Activated T-cell treated with anti-CD3 and anti-CD28 coated beads, Interleukin-2, amount 50 U/mL, for 72 hours (primary cell): ENCODE measurements around the gene CNOT6. TPM values are rescaled to one million over a fixed set of nuclear protein-coding genes. Genes with fewer than 3 reads are reported as not detected.
"Not testable (repeated sequence)": the region's sequence is repeated elsewhere in the genome, so short reads cannot be mapped to it uniquely, and the experiment has no call there.

Source experiments
- ATAC-seq, 2 donors: fragments of 150-1000 bp; cut with Tn5 transposase; replicated peaks in 1 of 2; 2 replicates each; pipeline ENCODE4 v1.10.0; 2021; ENCODE audit warnings: moderate library complexity in 2 of 2, mild to moderate bottlenecking in 1 of 2
- DNase-seq, 2 donors: peaks; one replicate each; pipeline ENCODE4 v3.0.0; 2021 to 2022; ENCODE audit warnings: mixed read lengths in 1 of 2
- H3K27ac Mint-ChIP-seq: one replicate; pipeline ENCODE4 v1.8.0; 2022; ENCODE audit warnings: mild to moderate bottlenecking, moderate library complexity, mixed read lengths
- H3K27me3 Mint-ChIP-seq: one replicate; pipeline ENCODE4 v1.8.0; 2022; ENCODE audit warnings: low read depth, mixed read lengths
- H3K36me3 Mint-ChIP-seq, 2 donors: one replicate each; pipeline ENCODE4 v1.8.0; 2022; ENCODE audit warnings: mixed read lengths in 2 of 2, mild to moderate bottlenecking in 1 of 2; ENCODE audit not compliant: insufficient read depth in 2 of 2
- H3K4me1 Mint-ChIP-seq: one replicate; pipeline ENCODE4 v1.8.0; 2022; ENCODE audit warnings: low read depth, mixed read lengths
- H3K4me3 Mint-ChIP-seq, 2 donors: one replicate each; pipeline ENCODE4 v1.8.0; 2022; ENCODE audit warnings: mild to moderate bottlenecking in 2 of 2, mixed read lengths in 2 of 2, moderate library complexity in 2 of 2
- H3K9me3 Mint-ChIP-seq, 2 donors: one replicate each; pipeline ENCODE4 v1.8.0; 2022; ENCODE audit warnings: mixed read lengths in 2 of 2
- total RNA-seq, 2 donors: library from RNA; stranded (reverse); gene quantifications; one replicate each; pipeline ENCODE4 v1.2.3, GENCODE V29; 2022

Gene CNOT6
- 10 to 100 TPM; 34.0 to 34.3 TPM for total RNA-seq

- H3K27ac Mint-ChIP-seq: peak within 1 kb of the TSS; percentile 86
- peak within 1 kb of the TSS; percentile 89 to 93 for H3K4me3 Mint-ChIP-seq
- H3K27me3 Mint-ChIP-seq: no peaks in the 10 kb centered on the region
- DNase-seq (peak; percentile 94 to 98), ATAC-seq (peak; percentile 92 to 95)
- peaks cover 2 to 5% of the 10 kb centered on the region in 2 donors for H3K36me3 Mint-ChIP-seq
- H3K9me3 Mint-ChIP-seq: peaks cover 0 to 1% of the 10 kb centered on the region in 2 donors
- peaks cover 40% of the 10 kb centered on the region for H3K4me1 Mint-ChIP-seq
Observed at GRCh38 chr5:180494060-180494509, at the start of gene CNOT6. TSS of gene CNOT6 (plus strand) at chr5:180494379. CDS start at chr5:180529277, 34,898 bp downstream.

GRCh38 chr5:180454752-180455151, 39.4 kb upstream of the CNOT6 start:
- Mint-ChIP-seq H3K4me3 (no peak overlapping the region), H3K27ac (no peak overlapping the region), H3K36me3 (no peaks in the 10 kb centered on the region), H3K27me3 (peaks cover 33% of the 10 kb centered on the region), H3K9me3 (no peaks in the 10 kb centered on the region), H3K4me1 (no peaks in the 10 kb centered on the region)
- ATAC-seq (no peak), DNase-seq (no peak)

- no peaks in the 10 kb centered on the region for H3K9me3 Mint-ChIP-seq
- no peaks in the 10 kb centered on the region for H3K36me3 Mint-ChIP-seq
- peaks cover 27% of the 10 kb centered on the region for H3K27me3 Mint-ChIP-seq
- DNase-seq (no peak), ATAC-seq (no peak)
- H3K4me1 Mint-ChIP-seq: no peaks in the 10 kb centered on the region
- H3K4me3 Mint-ChIP-seq: no peak overlapping the region
- no peak overlapping the region for H3K27ac Mint-ChIP-seq
Observed at GRCh38 chr5:180455872-180456271, 38.3 kb upstream of the CNOT6 start.

- Mint-ChIP-seq H3K36me3 (no peaks in the 10 kb centered on the region), H3K27ac (no peak overlapping the region), H3K27me3 (peaks cover 18% of the 10 kb centered on the region), H3K4me1 (no peaks in the 10 kb centered on the region), H3K4me3 (no peak overlapping the region), H3K9me3 (no peaks in the 10 kb centered on the region)
- no peak for DNase-seq
- no peak for ATAC-seq
Observed at GRCh38 chr5:180456792-180457191, 37.4 kb upstream of the CNOT6 start.

- not testable (repeated sequence) for H3K4me3 Mint-ChIP-seq, H3K36me3 Mint-ChIP-seq, H3K27ac Mint-ChIP-seq, ATAC-seq, H3K9me3 Mint-ChIP-seq, H3K27me3 Mint-ChIP-seq, H3K4me1 Mint-ChIP-seq, DNase-seq
Observed at GRCh38 chr5:180458852-180459673, 35.1 kb upstream of the CNOT6 start.

- H3K9me3 Mint-ChIP-seq, ATAC-seq, H3K27me3 Mint-ChIP-seq, H3K4me3 Mint-ChIP-seq, H3K4me1 Mint-ChIP-seq, H3K27ac Mint-ChIP-seq, H3K36me3 Mint-ChIP-seq, DNase-seq: not testable (repeated sequence)
Observed at GRCh38 chr5:180459674-180460142, 34.5 kb upstream of the CNOT6 start.

GRCh38 chr5:180460834-180461233, 33.3 kb upstream of the CNOT6 start:
- Mint-ChIP-seq H3K4me1 (no peaks in the 10 kb centered on the region), H3K27ac (no peak overlapping the region), H3K36me3 (no peaks in the 10 kb centered on the region)

GRCh38 chr5:180461303-180461702, 32.9 kb upstream of the CNOT6 start:
- Mint-ChIP-seq H3K4me3 (no peak overlapping the region), H3K9me3 (no peaks in the 10 kb centered on the region), H3K27ac (no peak overlapping the region), H3K4me1 (no peaks in the 10 kb centered on the region), H3K36me3 (no peaks in the 10 kb centered on the region), H3K27me3 (no peaks in the 10 kb centered on the region)
- ATAC-seq (no peak), DNase-seq (no peak)

More at GRCh38 chr5:180460834-180461233, 33.3 kb upstream of the CNOT6 start:
- no peaks in the 10 kb centered on the region for H3K9me3 Mint-ChIP-seq
- ATAC-seq (no peak), DNase-seq (no peak)
- H3K4me3 Mint-ChIP-seq: no peak overlapping the region
- H3K27me3 Mint-ChIP-seq: no peaks in the 10 kb centered on the region

- no peaks in the 10 kb centered on the region for H3K27me3 Mint-ChIP-seq
- no peak for DNase-seq
- H3K27ac Mint-ChIP-seq: no peak overlapping the region
Observed at GRCh38 chr5:180463216-180463900, 30.8 kb upstream of the CNOT6 start.

GRCh38 chr5:180463916-180464602, 30.1 kb upstream of the CNOT6 start:
- H3K4me1 Mint-ChIP-seq: no peaks in the 10 kb centered on the region
- ATAC-seq (no peak), DNase-seq (no peak)
- no peaks in the 10 kb centered on the region for H3K9me3 Mint-ChIP-seq
- H3K27ac Mint-ChIP-seq: no peak overlapping the region
- no peaks in the 10 kb centered on the region for H3K36me3 Mint-ChIP-seq
- H3K4me3 Mint-ChIP-seq: no peak overlapping the region
- H3K27me3 Mint-ChIP-seq: no peaks in the 10 kb centered on the region

More at GRCh38 chr5:180463216-180463900, 30.8 kb upstream of the CNOT6 start:
- Mint-ChIP-seq H3K36me3 (no peaks in the 10 kb centered on the region), H3K4me1 (no peaks in the 10 kb centered on the region), H3K4me3 (no peak overlapping the region), H3K9me3 (no peaks in the 10 kb centered on the region)
- no peak for ATAC-seq

GRCh38 chr5:180464603-180464970, 29.6 kb upstream of the CNOT6 start:
- H3K4me3 Mint-ChIP-seq: no peak overlapping the region
- no peak overlapping the region for H3K27ac Mint-ChIP-seq
- H3K36me3 Mint-ChIP-seq: no peaks in the 10 kb centered on the region
- no peak for DNase-seq
- H3K4me1 Mint-ChIP-seq: no peaks in the 10 kb centered on the region
- peaks cover under 1% of the 10 kb centered on the region for H3K27me3 Mint-ChIP-seq
- H3K9me3 Mint-ChIP-seq: no peaks in the 10 kb centered on the region
- no peak for ATAC-seq

- H3K27me3 Mint-ChIP-seq, H3K27ac Mint-ChIP-seq, ATAC-seq, H3K4me3 Mint-ChIP-seq, H3K36me3 Mint-ChIP-seq, H3K4me1 Mint-ChIP-seq, DNase-seq, H3K9me3 Mint-ChIP-seq: not testable (repeated sequence)
Observed at GRCh38 chr5:180465052-180465451, 29.1 kb upstream of the CNOT6 start.

GRCh38 chr5:180466316-180466715, 27.9 kb upstream of the CNOT6 start:
- H3K4me3 Mint-ChIP-seq: no peak overlapping the region
- no peak for ATAC-seq
- H3K27ac Mint-ChIP-seq: no peak overlapping the region

More at GRCh38 chr5:180466316-180466715, 27.9 kb upstream of the CNOT6 start:
- Mint-ChIP-seq H3K4me1 (peaks cover 6% of the 10 kb centered on the region), H3K9me3 (no peaks in the 10 kb centered on the region), H3K36me3 (no peaks in the 10 kb centered on the region), H3K27me3 (peaks cover 10% of the 10 kb centered on the region)
- no peak for DNase-seq
